22Rv1 (cell line): ENCODE results near the gene AURKAIP1.

Experiments used
- ZFX ChIP-seq: fragments of 450-650 bp; IDR thresholded peaks from 2 replicates; pipeline ENCODE4 v1.6.1; 2017; ENCODE audit warnings: antibody characterized with exemption, borderline replicate concordance
- TF ChIP-seq, protein P1 (sequence below): fragments of 450-650 bp; IDR thresholded peaks from 2 replicates; pipeline ENCODE4 v1.5.1; 2017; ENCODE audit warnings: mild to moderate bottlenecking

DNA sequence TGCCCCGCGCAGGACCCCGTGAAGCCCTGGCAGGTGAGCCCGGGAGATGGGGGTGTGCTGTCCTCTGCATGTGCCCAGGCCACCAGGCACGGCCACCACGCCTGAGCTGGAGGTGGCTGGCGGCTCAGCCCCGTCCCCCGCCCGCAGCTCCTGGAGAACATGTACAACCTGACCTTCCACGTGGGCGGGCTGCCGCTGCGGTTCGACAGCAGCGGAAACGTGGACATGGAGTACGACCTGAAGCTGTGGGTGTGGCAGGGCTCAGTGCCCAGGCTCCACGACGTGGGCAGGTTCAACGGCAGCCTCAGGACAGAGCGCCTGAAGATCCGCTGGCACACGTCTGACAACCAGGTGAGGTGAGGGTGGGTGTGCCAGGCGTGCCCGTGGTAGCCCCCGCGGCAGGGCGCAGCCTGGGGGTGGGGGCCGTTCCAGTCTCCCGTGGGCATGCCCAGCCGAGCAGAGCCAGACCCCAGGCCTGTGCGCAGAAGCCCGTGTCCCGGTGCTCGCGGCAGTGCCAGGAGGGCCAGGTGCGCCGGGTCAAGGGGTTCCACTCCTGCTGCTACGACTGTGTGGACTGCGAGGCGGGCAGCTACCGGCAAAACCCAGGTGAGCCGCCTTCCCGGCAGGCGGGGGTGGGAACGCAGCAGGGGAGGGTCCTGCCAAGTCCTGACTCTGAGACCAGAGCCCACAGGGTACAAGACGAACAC is 42.1 kb downstream of the AURKAIP1 start:
- TF ChIP-seq, protein P1, sequence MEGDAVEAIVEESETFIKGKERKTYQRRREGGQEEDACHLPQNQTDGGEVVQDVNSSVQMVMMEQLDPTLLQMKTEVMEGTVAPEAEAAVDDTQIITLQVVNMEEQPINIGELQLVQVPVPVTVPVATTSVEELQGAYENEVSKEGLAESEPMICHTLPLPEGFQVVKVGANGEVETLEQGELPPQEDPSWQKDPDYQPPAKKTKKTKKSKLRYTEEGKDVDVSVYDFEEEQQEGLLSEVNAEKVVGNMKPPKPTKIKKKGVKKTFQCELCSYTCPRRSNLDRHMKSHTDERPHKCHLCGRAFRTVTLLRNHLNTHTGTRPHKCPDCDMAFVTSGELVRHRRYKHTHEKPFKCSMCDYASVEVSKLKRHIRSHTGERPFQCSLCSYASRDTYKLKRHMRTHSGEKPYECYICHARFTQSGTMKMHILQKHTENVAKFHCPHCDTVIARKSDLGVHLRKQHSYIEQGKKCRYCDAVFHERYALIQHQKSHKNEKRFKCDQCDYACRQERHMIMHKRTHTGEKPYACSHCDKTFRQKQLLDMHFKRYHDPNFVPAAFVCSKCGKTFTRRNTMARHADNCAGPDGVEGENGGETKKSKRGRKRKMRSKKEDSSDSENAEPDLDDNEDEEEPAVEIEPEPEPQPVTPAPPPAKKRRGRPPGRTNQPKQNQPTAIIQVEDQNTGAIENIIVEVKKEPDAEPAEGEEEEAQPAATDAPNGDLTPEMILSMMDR, result no peak
- TF ChIP-seq ZFX, result no peak
